ENCODE measurements around the gene ITPR1. TPM values are rescaled to one million over a fixed set of nuclear protein-coding genes. Genes with fewer than 3 reads are reported as not detected.

The ITPR1 gene
- total RNA-seq, 1 experiment from 2014 or later, result 16.7 TPM

DNA sequence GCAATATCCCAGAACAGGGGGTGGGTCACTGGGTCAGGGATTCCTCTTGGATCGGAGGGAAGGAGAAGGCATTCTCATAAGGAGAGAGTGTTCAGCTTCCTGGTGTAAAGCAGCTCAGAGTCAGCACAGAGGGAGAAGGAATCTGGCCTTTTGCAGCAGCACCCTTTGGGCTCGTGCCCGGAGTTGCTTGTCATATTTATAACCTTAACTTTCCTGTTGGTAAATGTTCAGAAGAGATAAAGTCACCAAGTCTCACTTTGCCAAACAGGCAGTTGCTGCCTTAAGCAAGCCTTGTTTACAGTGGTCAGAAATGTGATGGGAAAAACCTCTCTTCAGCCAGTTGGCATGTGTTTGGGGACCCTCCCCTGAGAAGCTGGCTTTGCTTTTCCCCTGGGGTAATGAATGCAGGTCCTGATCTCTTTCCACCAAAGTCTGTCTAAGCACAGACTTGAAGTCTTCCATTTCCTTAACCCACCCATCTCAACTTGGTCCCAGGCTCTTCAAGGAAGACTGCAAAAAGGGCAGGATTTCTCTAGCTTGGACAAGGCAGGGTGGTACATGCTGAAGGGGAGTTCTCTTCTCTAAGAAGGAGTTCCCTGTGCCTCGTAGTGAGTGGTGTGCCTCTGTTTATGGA is 279.1 kb downstream of the ITPR1 start:
- DNase-seq (ENCODE audit: low read depth), result no peak

GRCh38 chr3:4772858-4773257 is 279.7 kb downstream of the ITPR1 start:
- DNase-seq (ENCODE audit: low read depth), result peak; percentile 23

GRCh38 chr3:4773583-4773982 is 280.4 kb downstream of the ITPR1 start:
- DNase-seq (ENCODE audit: low read depth), result no peak

GRCh38 chr3:4774531-4774930 is 281.4 kb downstream of the ITPR1 start:
- no peak for DNase-seq (ENCODE audit: low read depth)

DNA sequence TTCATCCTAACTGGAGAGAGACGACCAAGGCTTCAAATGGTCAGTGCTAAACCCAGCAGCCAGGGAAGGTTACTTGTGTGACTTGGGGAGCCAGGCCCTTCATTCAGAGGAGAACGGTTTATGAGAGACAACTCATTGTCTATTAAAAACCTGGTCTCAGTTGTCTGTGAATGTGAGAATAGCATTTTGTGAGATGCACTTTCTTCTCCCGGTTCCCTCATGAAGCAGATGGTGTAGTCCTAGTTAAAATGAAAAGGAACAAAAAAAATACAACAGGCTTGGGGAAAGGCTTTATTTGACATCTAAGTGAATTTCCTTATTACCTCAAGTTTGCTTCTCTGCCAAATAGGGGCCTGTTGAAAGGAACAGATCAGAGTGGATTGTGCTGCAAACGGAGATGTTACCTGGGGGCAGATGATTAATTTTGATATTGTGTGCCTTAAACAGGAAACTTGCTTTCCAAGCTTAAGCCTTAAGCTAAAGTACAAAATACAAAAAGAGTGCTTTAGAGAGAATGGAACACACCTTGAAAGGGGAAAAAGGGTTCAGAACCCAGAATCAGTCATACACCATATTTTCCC is 283.3 kb downstream of the ITPR1 start:
- no peak for DNase-seq (ENCODE audit: low read depth)

- no peak for DNase-seq (ENCODE audit: low read depth)
Measured at GRCh38 chr3:4776980-4777581, 283.9 kb downstream of the ITPR1 start.

GRCh38 chr3:4778119-4778518 is 285.0 kb downstream of the ITPR1 start:
- DNase-seq (ENCODE audit: low read depth), result no peak

GRCh38 chr3:4778740-4779139 is 285.6 kb downstream of the ITPR1 start:
- no peak for DNase-seq (ENCODE audit: low read depth)

DNA sequence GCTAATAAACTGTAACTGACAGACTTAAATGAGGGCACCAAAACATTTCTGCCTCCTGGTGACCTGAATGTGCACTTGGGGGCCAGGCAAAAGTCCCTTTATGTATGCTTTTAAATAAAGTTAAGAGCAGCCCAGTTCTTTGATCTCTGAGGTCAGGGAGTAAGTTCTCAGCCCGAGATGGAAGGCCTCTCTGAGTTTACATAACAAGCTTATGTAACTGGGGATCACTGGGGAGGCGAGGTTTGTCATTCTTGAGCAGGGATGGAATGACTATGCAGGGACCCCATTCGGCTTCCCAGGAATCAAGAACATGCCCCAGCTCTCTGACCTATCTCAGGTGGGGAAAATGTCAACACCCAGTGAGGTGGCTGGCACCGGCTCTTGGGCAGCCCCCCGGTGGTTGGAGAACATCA is 287.4 kb downstream of the ITPR1 start:
- no peak for DNase-seq (ENCODE audit: low read depth)

- DNase-seq (ENCODE audit: low read depth), result no peak
Measured at GRCh38 chr3:4782095-4782494, 288.9 kb downstream of the ITPR1 start.

- DNase-seq (ENCODE audit: low read depth), result no peak
Measured at GRCh38 chr3:4785551-4785950, 292.4 kb downstream of the ITPR1 start.

- no peak for DNase-seq (ENCODE audit: low read depth)
Measured at GRCh38 chr3:4786431-4786830, 293.3 kb downstream of the ITPR1 start.

DNA sequence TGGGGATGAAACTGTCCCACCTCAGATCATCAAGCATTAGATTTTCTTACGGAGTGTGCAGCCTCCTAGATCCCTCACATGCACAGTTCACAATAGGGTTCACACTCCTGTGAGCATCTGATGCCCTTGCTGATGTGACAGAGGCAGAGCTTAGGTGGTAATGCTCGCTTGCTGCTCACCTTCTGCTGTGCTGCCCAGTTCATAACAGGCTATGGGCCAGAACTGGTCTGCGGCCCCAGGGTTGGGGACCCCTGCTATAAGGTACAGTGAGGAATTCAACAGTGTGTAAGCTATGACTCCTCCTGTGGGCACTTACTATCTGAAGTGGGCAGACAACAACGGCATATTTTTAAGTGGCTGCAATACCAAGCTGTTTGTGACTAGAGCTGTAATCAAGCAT is 298.2 kb downstream of the ITPR1 start:
- no peak for DNase-seq (ENCODE audit: low read depth)

DNA sequence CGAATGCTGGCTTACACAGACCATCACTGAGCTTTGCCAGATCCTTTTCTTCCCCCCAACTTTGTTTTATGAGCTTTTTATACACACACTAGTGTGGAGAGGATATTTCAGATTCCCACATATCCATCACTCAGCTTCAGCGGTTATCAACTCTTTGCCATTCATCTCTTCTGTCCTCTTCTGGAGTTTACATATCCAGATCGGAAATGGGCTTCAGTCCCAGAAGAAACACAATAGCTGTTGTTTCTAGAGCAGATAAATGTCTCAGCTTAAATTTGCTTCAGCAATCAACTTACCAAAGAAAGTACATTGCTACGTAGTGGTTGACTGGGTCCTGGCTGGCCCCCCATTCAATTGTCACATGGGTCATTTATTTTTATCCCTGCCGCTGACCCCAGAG is 300.2 kb downstream of the ITPR1 start:
- no peak for DNase-seq (ENCODE audit: low read depth)

GRCh38 chr3:4794331-4794730 is 301.2 kb downstream of the ITPR1 start:
- DNase-seq (ENCODE audit: low read depth), result no peak

GRCh38 chr3:4794798-4795197 is 301.6 kb downstream of the ITPR1 start:
- no peak for DNase-seq (ENCODE audit: low read depth)

- peak; percentile 40 for DNase-seq (ENCODE audit: low read depth)
Measured at GRCh38 chr3:4795905-4796304, 302.8 kb downstream of the ITPR1 start.

DNA sequence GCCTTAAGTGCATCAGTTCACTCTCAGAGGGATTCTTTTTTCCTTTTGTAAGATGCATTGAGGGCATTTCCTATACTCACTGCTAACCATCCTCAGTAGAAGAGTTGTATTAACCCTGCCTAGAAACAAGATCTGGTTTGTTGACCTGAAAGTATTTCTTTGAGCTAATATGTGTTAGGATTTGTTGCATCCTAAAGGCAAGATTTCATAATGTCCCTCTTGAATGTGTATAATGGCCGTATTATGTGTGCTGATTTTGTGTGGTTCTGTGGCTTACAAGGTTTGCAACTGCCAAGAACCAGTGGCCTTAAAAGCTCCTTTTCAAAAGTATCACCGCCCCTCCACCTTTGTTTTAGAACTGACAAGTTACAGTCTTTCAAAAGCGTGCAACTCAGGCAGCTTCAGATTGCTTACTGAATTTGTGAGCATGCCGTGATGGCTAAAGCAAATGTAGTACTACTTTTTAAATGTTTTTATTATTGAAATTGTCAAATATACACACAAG is 304.1 kb downstream of the ITPR1 start:
- no peak for DNase-seq (ENCODE audit: low read depth)

- DNase-seq (ENCODE audit: low read depth), result no peak
Measured at GRCh38 chr3:4799266-4800256, 306.4 kb downstream of the ITPR1 start.

GRCh38 chr3:4800595-4800994 is 307.4 kb downstream of the ITPR1 start:
- DNase-seq (ENCODE audit: low read depth), result no peak

DNA sequence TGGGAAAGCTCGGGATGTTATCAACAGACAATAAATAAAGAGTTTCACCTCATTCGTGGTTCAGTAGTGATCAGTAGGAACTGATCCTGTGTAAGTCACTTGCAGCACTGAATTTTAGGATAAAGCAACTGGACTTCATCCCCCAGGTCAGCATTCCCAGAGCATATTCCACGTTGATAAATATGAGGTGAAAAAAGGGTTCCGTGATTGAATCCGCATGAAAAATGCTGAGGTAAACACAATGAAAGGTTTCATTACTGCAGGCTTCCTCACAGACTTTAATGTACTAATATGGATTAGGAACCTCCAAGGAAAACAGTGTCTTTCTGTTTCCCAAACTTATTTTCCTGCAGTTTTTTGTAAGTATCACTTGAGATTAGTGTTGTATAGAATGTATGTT is 308.7 kb downstream of the ITPR1 start:
- DNase-seq (ENCODE audit: low read depth), result no peak

DNA sequence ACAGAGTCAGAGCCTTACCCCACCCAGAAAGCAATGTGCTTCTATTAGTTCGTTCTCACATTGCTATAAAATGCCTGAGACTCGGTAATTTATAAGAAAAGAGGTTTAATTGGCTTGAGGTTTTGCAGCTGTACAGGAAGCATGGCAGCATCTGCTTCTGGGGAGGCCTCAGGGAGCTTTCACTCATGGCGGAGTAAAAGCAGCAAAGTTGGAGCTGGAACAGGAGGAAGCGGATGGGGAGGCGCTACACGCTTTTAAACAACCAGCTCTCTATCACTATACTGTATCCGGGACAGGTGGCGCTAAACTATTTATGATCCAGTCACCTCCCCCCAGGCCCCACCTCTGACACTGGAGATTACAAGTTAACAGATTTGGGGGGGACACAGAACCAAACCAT is 309.8 kb downstream of the ITPR1 start:
- DNase-seq (ENCODE audit: low read depth), result no peak
